ENCODE data around the gene FGFR4. TPM values are rescaled to one million over a fixed set of nuclear protein-coding genes. Genes with fewer than 3 reads are reported as not detected.

FGFR4 gene
- total and polyA plus RNA-seq, 2 of the 8 experiments (the other 6 are each of a cell fraction or from before 2014, with no cell fraction given): 61.4 to 88.4 TPM

GRCh38 chr5:177092178-177093081 lies 5.7 kb downstream of the FGFR4 start:
- Histone ChIP-seq H4K8ac (ENCODE audit: extremely low read depth, insufficient read depth, low read length) (no peak overlapping the region), H3K36me3 (ENCODE audit: control insufficient read depth in 2 of 4, insufficient read depth in 4 of 4, low read length in 3 of 4) (peaks cover 16 to 31% (median 24%) of the 10 kb centered on the region in 4 experiments; a peak in 7 of 8 replicates), H2BK5ac (ENCODE audit: low read depth, low read length) (no peak overlapping the region), H3K23ac (ENCODE audit: insufficient read length) (no peak overlapping the region), H4K5ac (ENCODE audit: insufficient read length, low read depth, low read length) (no peak overlapping the region), H3K4me2 (ENCODE audit: insufficient read depth in 1 of 2, low read depth in 2 of 2, low read length in 2 of 2) (no peak overlapping the region), H3K79me1 (ENCODE audit: low read depth, low read length) (peaks cover 15% of the 10 kb centered on the region), H3K79me2 (ENCODE audit: control insufficient read depth in 1 of 2, insufficient read depth in 2 of 2, low read length in 2 of 2) (peaks cover 0 to 8% of the 10 kb centered on the region in 2 experiments; a peak in 1 of 4 replicates), H2BK120ac (replicated peaks; ENCODE audit: low read depth, low read length) (no peak overlapping the region), H2BK20ac (ENCODE audit: low read length) (no peak overlapping the region), H3K14ac (ENCODE audit: insufficient read length) (no peak overlapping the region), H3K9ac (replicated peaks in 1 of 4; ENCODE audit: extremely low read depth in 1 of 4, low read depth in 3 of 4, low read length in 3 of 4) (no peak overlapping the region), H3K27ac (ENCODE audit: low read depth, low read length) (no peak overlapping the region), H2BK15ac (ENCODE audit: low read length) (no peak overlapping the region), H2BK12ac (ENCODE audit: low read depth, low read length) (no peak overlapping the region), H3K56ac (replicated peaks; ENCODE audit: insufficient read length, low read depth, low read length) (no peak overlapping the region), H3K4me1 (replicated peaks in 1 of 4; ENCODE audit: control insufficient read depth in 3 of 4, insufficient read depth in 4 of 4, low read length in 3 of 4) (peaks cover 0 to 2% (median 0%) of the 10 kb centered on the region in 4 experiments; a peak in 2 of 7 replicates), H2AK5ac (ENCODE audit: low read depth, low read length) (no peak overlapping the region), H3K18ac (ENCODE audit: extremely low read depth, low read length) (no peak overlapping the region), H3K9me3 (ENCODE audit: insufficient read depth in 2 of 2, low read depth in 1 of 2, low read length in 1 of 2) (no peaks in the 10 kb centered on the region), H4K20me1 (replicated peaks in 1 of 2; ENCODE audit: control insufficient read depth in 1 of 2, insufficient read depth in 2 of 2, low read length in 2 of 2) (peaks cover 0 to 12% of the 10 kb centered on the region in 2 experiments), H3K4ac (replicated peaks; ENCODE audit: insufficient read length, low read depth, low read length) (no peak overlapping the region), H2AFZ (ENCODE audit: low read length) (no peak overlapping the region), H4K91ac (replicated peaks; ENCODE audit: insufficient read length, low read length) (no peak overlapping the region), H3K4me3 (ENCODE audit: extremely low read depth in 1 of 4, insufficient read depth in 2 of 4, low read depth in 3 of 4, low read length in 4 of 4) (no peak overlapping the region), H3K27me3 (replicated peaks in 1 of 4; ENCODE audit: control insufficient read depth in 3 of 4, extremely low read depth in 1 of 4, insufficient read depth in 3 of 4, low read length in 3 of 4) (no peaks in the 10 kb centered on the region; a peak in 1 of 7 replicates), H3K23me2 (ENCODE audit: low read depth, low read length) (peaks cover 5% of the 10 kb centered on the region)
- ChIA-PET POLR2A (ENCODE audit: partially characterized antibody) (interaction anchor here (1.3 kb wide), 1 partner anchor 53 kb away, joined by 4 read pairs; no protein-coding TSS in a partner anchor), CTCF (ENCODE audit: partially characterized antibody) (interaction anchor here (1.0 to 11.9 kb wide), 8 partner anchors 9 to 469 kb away, joined by 3 to 161 read pairs (median 4); no protein-coding TSS in a partner anchor)
- WGBS, 2 experiments (ENCODE audit: extremely low coverage in 1 of 2, insufficient coverage in 1 of 2, insufficient read length in 1 of 2, insufficient replicate concordance in 2 of 2, low coverage in 1 of 2, low lambda C conversion rate in 2 of 2, missing lambda C conversion rate in 1 of 2): 93% methylated on average over 32 of the region's 32 CpGs; no CpG with 5 or more reads in 1 of the 2 experiments
- no peak for DNase-seq (ENCODE audit: low read depth in 1 of 2, low spot score in 2 of 2)
- FAIRE-seq: no peak
- TF ChIP-seq CREB1 (IDR thresholded peaks at IDR 0.05): no peak
- TF ChIP-seq JUN (IDR thresholded peaks at IDR 0.05; ENCODE audit: low read depth, low read length): no peak
- TF ChIP-seq SP1 (IDR thresholded peaks at IDR 0.05; ENCODE audit: low read depth, low read length): no peak
- TF ChIP-seq NRF1 (IDR thresholded peaks at IDR 0.05; ENCODE audit: low read depth, low read length): no peak
- TF ChIP-seq EZH2 (IDR thresholded peaks at IDR 0.05; ENCODE audit: low read depth, low read length, severe bottlenecking): no peak
- TF ChIP-seq RAD21 (IDR thresholded peaks at IDR 0.05 in 1 of 2, conservative IDR thresholded peaks at IDR 0.05 in 1 of 2; ENCODE audit: low read depth in 2 of 2, low read length in 2 of 2): no peak
- TF ChIP-seq BACH1 (IDR thresholded peaks at IDR 0.05; ENCODE audit: low read length): no peak
- TF ChIP-seq CEBPB (IDR thresholded peaks at IDR 0.05; ENCODE audit: low read depth, low read length): no peak
- no peak for TF ChIP-seq CTCF (IDR thresholded peaks at IDR 0.05; ENCODE audit: control extremely low read depth in 1 of 3, insufficient read depth in 1 of 3, low read depth in 1 of 3, low read length in 3 of 3)
